Stimulated activated CD4-positive, alpha-beta T cell treated with anti-CD3 and anti-CD28 coated beads, TNF-alpha, amount 100 ng/mL, for 24 hours (primary cell): ENCODE results near the gene ATP5MC2.
"Not testable (repeated sequence)": the region's sequence is repeated elsewhere in the genome, so short reads cannot be mapped to it uniquely, and the experiment has no call there.

Source experiments
- DNase-seq, 3 experiments: peaks; one replicate each; pipeline ENCODE4 v3.0.0-alpha.2; 2020; ENCODE audit warnings: low read depth in 3 of 3

ATP5MC2 gene

GRCh38 chr12:53675701-53676607 lies at the start of gene ATP5MC2:
Gene ATP5MC2, minus strand, starts transcription at chr12:53676083. Its CDS starts 3,469 bp downstream, at chr12:53672614.
- DNase-seq = peak; percentile 94 to 97 (median 95)

- no peak for DNase-seq
Observed at GRCh38 chr12:53722450-53723041, 46.7 kb upstream of the ATP5MC2 start.

- DNase-seq = no peak
Observed at GRCh38 chr12:53720946-53721345, 45.1 kb upstream of the ATP5MC2 start.

- no peak for DNase-seq
Observed at GRCh38 chr12:53719649-53720048, 43.8 kb upstream of the ATP5MC2 start.

- not testable (repeated sequence) for DNase-seq
Observed at GRCh38 chr12:53718567-53718966, 42.7 kb upstream of the ATP5MC2 start.

GRCh38 chr12:53717319-53717718 lies 41.4 kb upstream of the ATP5MC2 start:
- DNase-seq = no peak

GRCh38 chr12:53714004-53714403 lies 38.1 kb upstream of the ATP5MC2 start:
- no peak for DNase-seq

GRCh38 chr12:53713516-53713915 lies 37.6 kb upstream of the ATP5MC2 start:
- DNase-seq = no peak

GRCh38 chr12:53712059-53712643 lies 36.3 kb upstream of the ATP5MC2 start:
- no peak for DNase-seq

- no peak for DNase-seq
Observed at GRCh38 chr12:53710091-53710490, 34.2 kb upstream of the ATP5MC2 start.

GRCh38 chr12:53709671-53710070 lies 33.8 kb upstream of the ATP5MC2 start:
- no peak for DNase-seq

- DNase-seq = no peak
Observed at GRCh38 chr12:53706080-53706479, 30.2 kb upstream of the ATP5MC2 start.

- no peak for DNase-seq
Observed at GRCh38 chr12:53703756-53704155, 27.9 kb upstream of the ATP5MC2 start.

GRCh38 chr12:53701518-53702264 lies 25.8 kb upstream of the ATP5MC2 start:
- peak; percentile 38 to 77 (median 53) for DNase-seq

- DNase-seq = no peak
Observed at GRCh38 chr12:53700567-53700966, 24.7 kb upstream of the ATP5MC2 start.

- DNase-seq = no peak
Observed at GRCh38 chr12:53699678-53700025, 23.8 kb upstream of the ATP5MC2 start.

- DNase-seq = no peak
Observed at GRCh38 chr12:53698948-53699677, 23.2 kb upstream of the ATP5MC2 start.

GRCh38 chr12:53696655-53697331 lies 20.9 kb upstream of the ATP5MC2 start:
- DNase-seq = no peak

- no peak for DNase-seq
Observed at GRCh38 chr12:53696285-53696654, 20.4 kb upstream of the ATP5MC2 start.

- peak; percentile 6 to 48 (median 22) for DNase-seq
Observed at GRCh38 chr12:53695152-53696145, 19.6 kb upstream of the ATP5MC2 start.
